IPS-18c (cell line): ENCODE results near the gene MAP1S.

Experiments used
- H3K4me3 ChIP-seq: 2 replicates; pipeline ENCODE4 v1.7.0; 2013; ENCODE audit warnings: low read depth, mild to moderate bottlenecking, low read length, moderate library complexity; ENCODE audit not compliant: insufficient read depth
- H3K9me3 ChIP-seq: one replicate; pipeline ENCODE4 v1.6.1; 2013; ENCODE audit warnings: mild to moderate bottlenecking, low read length, moderate library complexity; ENCODE audit not compliant: control insufficient read depth, insufficient read depth

The MAP1S gene, protein sequence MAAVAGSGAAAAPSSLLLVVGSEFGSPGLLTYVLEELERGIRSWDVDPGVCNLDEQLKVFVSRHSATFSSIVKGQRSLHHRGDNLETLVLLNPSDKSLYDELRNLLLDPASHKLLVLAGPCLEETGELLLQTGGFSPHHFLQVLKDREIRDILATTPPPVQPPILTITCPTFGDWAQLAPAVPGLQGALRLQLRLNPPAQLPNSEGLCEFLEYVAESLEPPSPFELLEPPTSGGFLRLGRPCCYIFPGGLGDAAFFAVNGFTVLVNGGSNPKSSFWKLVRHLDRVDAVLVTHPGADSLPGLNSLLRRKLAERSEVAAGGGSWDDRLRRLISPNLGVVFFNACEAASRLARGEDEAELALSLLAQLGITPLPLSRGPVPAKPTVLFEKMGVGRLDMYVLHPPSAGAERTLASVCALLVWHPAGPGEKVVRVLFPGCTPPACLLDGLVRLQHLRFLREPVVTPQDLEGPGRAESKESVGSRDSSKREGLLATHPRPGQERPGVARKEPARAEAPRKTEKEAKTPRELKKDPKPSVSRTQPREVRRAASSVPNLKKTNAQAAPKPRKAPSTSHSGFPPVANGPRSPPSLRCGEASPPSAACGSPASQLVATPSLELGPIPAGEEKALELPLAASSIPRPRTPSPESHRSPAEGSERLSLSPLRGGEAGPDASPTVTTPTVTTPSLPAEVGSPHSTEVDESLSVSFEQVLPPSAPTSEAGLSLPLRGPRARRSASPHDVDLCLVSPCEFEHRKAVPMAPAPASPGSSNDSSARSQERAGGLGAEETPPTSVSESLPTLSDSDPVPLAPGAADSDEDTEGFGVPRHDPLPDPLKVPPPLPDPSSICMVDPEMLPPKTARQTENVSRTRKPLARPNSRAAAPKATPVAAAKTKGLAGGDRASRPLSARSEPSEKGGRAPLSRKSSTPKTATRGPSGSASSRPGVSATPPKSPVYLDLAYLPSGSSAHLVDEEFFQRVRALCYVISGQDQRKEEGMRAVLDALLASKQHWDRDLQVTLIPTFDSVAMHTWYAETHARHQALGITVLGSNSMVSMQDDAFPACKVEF

GRCh38 chr19:17718947-17719711 is at the start of gene MAP1S:
Gene MAP1S (plus strand): TSS chr19:17719480. CDS start chr19:17719503, 23 bp downstream.
- no peaks in the 10 kb centered on the region for H3K9me3 ChIP-seq
- peak within 1 kb of the TSS; percentile 76 for H3K4me3 ChIP-seq

DNA sequence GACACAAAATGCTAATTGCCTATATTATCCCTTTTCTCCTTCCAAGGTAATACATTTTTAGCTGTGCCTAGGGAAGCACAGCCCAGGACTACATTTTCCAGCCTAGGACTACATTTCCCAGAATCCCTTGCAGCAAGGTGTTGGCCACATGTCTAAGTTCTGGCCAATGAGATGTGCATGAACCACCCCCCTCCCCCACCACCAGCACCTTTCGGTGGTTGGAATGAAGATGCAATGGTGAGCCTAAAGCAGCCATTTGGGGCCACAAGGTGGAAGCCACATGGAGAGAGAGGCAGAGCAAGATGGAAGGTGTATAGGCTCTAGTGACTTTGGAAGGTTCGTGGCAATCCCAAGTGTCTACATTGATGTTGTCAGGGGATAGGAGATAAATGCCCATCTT is 47.4 kb upstream of the MAP1S start:
- no peak overlapping the region for H3K4me3 ChIP-seq
- H3K9me3 ChIP-seq: no peaks in the 10 kb centered on the region

DNA sequence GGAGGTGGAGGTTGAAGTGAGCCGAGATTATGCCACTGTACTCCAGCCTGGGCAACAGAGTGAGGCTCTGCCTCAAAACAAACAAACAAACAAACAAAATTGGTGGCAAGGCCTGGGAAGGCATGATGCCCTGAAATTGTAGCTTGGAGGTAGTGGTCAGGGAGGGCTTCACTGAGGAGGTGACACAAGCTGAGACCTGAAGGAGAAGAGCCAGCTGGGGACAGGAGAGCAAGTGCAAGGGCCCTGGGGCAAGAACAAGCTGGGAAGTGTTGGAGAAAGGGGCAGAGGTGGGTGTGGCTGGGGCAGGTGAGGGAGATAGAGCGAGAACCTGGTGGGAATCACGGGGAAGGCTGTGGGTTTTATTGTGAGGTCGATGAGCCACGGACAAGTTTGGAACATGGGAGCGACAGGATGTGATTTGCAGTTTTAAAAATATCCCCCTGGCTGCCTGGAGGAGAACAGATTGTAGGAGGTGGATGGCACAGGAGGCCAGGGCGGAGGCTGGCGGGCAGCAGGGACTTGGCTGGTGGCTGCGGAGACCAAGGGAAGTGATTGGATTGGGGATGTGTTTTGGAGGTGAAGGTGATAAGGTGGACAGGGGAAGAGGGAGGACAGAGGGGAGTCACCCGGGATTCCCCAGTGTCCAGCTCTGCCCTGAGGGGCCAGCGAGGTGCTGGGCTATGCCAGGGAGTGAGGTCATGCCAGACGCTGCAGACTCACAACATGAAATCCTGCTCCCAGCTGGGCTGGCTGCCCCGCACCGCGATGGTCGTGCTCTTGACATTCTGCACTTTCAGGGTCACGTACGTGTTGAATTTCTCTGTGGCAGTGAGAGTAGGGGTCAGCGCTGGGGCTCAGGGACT is 45.1 kb upstream of the MAP1S start:
- no peaks in the 10 kb centered on the region for H3K9me3 ChIP-seq
- no peak overlapping the region for H3K4me3 ChIP-seq

GRCh38 chr19:17676295-17676694 is 43.0 kb upstream of the MAP1S start:
- H3K9me3 ChIP-seq: no peaks in the 10 kb centered on the region
- H3K4me3 ChIP-seq: no peak overlapping the region

GRCh38 chr19:17677002-17677401 is 42.3 kb upstream of the MAP1S start:
- Histone ChIP-seq H3K9me3 (no peaks in the 10 kb centered on the region), H3K4me3 (no peak overlapping the region)

GRCh38 chr19:17678836-17679235 is 40.4 kb upstream of the MAP1S start:
- H3K9me3 ChIP-seq: no peaks in the 10 kb centered on the region
- H3K4me3 ChIP-seq: no peak overlapping the region

GRCh38 chr19:17679526-17680229 is 39.6 kb upstream of the MAP1S start:
- H3K4me3 ChIP-seq: peak overlapping the region; percentile 43; the same call in 1 of the 2 replicates

DNA sequence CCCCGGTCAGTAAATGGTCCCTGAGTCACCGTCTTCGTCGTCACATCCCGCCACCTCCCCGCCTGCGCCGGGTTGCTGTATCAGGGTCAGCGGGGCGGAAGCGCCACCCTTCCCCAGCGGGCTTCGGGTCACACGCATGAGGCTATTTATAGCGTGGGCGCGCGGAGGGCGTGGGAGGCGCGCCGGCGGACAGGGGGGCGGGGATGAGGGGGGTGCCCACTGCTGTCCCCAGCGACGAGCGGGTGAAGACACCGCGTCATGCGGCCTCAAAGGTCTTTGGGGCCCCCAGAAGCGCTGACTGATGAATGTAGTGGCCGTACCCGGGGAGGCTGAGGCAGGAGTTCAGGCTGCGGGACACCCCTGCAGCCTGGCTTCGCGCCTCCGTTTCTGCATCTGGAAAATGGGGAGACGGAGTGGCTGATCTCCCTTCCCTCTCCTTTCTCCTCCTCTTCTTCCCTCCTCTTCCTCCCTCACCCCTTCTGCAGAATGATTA is 39.0 kb upstream of the MAP1S start:
- H3K9me3 ChIP-seq: no peaks in the 10 kb centered on the region
- peak overlapping the region; percentile 43 for H3K4me3 ChIP-seq

More at GRCh38 chr19:17679526-17680229, 39.6 kb upstream of the MAP1S start:
- no peaks in the 10 kb centered on the region for H3K9me3 ChIP-seq

GRCh38 chr19:17681505-17682125 is 37.7 kb upstream of the MAP1S start:
- no peak overlapping the region for H3K4me3 ChIP-seq

DNA sequence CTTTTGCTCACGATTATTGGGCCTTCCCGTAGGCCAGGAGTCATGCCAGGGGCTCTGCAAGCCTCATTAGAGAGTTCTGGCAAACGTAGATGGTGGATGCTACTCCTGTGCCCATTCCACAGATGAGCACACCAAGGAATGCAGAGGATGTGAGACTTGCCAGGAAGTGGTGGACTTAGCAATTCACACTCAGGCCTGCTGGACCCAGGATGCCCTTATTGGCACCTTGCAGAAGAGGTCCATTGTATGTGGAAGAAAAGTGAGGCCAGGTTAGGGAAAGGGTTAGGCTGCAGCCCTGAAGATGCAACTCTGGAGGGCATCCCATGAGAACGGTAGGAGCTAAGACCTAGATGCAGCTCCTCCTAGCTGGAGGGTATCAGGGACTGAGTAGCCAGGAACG is 37.0 kb upstream of the MAP1S start:
- Histone ChIP-seq H3K9me3 (no peaks in the 10 kb centered on the region), H3K4me3 (no peak overlapping the region)

More at GRCh38 chr19:17681505-17682125, 37.7 kb upstream of the MAP1S start:
- H3K9me3 ChIP-seq: no peaks in the 10 kb centered on the region

GRCh38 chr19:17683078-17683477 is 36.2 kb upstream of the MAP1S start:
- H3K9me3 ChIP-seq: no peaks in the 10 kb centered on the region
- no peak overlapping the region for H3K4me3 ChIP-seq

GRCh38 chr19:17684256-17684655 is 35.0 kb upstream of the MAP1S start:
- no peak overlapping the region for H3K4me3 ChIP-seq
- H3K9me3 ChIP-seq: no peaks in the 10 kb centered on the region

- Histone ChIP-seq H3K9me3 (no peaks in the 10 kb centered on the region), H3K4me3 (peak overlapping the region; percentile 60; the same call in 1 of the 2 replicates)
These were observed 33.7 kb upstream of the MAP1S start for GRCh38 chr19:17685451-17686022.

GRCh38 chr19:17686023-17686521 is 33.2 kb upstream of the MAP1S start:
- Histone ChIP-seq H3K9me3 (no peaks in the 10 kb centered on the region), H3K4me3 (peak overlapping the region; percentile 60)

GRCh38 chr19:17686592-17687024 is 32.7 kb upstream of the MAP1S start:
- peak overlapping the region; percentile 69 for H3K4me3 ChIP-seq
- H3K9me3 ChIP-seq: no peaks in the 10 kb centered on the region
